Left kidney (tissue), 2 donors: ENCODE results near the gene YJEFN3. TPM values are rescaled to one million over a fixed set of nuclear protein-coding genes. Genes with fewer than 3 reads are reported as not detected.

Source experiments
- DNase-seq: peaks from one replicate; pipeline ENCODE4 v3.0.0-alpha.2; 2013
- polyA plus RNA-seq: library from polyadenylated mRNA; unstranded; fragments of 120-200 nt; gene quantifications from one replicate; pipeline ENCODE4 v1.2.1, GENCODE V29; 2013; ENCODE audit not compliant: insufficient read length

YJEFN3 gene
- polyA plus RNA-seq, 1 donor = 11.6 TPM

- no peak for DNase-seq
Measured at GRCh38 chr19:19552798-19553197, 24.1 kb downstream of the YJEFN3 start.

DNA sequence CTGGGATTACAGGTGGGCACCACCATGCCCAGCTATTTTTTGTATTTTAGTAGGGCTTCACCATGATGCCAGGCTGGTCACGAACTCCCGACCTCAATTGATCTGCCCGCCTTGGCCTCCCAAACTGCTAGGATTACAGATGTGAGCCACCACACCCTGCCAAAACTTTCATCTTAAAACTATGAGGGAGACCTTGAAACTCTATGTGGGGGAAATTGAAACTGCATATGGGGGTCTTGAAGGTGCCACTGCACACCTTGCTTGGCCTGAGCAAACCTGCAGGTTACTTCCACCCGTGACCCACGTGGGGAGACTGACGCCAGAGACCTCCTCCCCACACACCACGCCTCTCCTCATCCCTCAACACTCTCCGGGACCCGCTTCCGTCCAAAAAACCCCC is 25.0 kb downstream of the YJEFN3 start:
- no peak for DNase-seq

DNA sequence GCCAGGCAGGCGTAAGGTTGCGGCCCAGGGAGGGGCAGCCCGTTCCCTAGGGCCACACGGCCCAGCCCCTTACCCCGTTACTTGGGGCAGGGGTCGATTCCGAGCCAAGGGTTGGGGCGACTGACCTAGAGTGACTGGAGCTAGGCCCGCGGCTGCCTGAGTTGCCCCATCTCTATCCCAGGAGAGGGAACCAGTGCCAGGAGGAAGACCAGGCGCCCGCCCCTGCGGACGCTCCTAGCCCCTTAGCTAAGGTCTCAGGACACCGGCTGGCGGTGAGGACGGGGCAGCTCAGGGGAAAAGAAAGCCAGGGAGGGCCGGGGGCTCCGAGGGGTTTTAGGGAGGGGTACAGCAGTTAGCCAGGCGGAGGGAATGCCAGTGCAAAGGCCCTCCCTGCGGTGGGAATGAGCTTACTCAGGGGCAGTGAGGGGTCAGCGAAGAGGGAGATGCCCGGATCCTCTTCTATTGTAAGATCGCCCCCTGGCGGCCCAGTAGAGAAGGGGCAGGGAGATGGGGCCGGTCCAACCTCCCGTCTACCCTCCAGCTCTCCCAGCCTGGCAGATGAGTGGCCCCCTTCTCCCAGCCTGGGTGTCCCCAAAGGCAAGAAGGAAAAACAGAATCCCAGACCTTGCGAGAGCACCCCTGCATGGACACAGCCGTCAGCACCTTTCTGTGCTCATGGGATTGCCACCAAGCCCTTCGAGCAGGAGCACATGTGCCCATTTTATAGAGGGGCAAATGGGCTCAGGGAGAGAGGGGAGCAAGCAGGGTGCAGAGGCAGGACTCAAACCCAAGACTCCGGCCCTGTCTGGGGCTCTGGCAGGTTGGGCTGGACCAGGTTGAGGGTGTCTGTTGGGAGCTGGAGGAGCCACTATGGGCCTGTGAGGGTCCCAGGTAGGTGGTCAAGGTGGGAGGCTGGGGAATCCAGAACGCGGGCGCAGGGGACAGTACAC is 25.6 kb downstream of the YJEFN3 start:
- no peak for DNase-seq

- no peak for DNase-seq
Measured at GRCh38 chr19:19558055-19558454, 29.3 kb downstream of the YJEFN3 start.

- no peak for DNase-seq
Measured at GRCh38 chr19:19558636-19559035, 29.9 kb downstream of the YJEFN3 start.

DNA sequence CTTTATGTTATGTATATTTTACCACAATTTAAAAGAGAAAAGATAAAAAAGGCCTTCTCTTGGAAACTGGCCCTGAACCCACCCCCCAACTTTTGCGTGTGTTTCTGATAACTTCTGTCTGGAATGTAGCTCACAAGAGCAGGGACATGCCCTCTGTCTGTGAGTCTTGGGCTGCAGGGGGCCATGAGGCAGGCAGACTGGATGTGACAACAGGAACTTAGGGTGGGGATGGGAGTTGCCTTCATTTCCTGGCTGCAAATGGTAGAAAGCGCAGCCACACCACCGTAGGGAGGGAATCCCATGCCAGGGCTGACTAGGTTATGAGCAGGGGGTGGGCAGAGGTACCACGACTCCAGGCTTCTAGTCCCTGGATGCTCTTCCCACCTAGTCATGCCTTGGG is 31.2 kb downstream of the YJEFN3 start:
- DNase-seq = no peak

DNA sequence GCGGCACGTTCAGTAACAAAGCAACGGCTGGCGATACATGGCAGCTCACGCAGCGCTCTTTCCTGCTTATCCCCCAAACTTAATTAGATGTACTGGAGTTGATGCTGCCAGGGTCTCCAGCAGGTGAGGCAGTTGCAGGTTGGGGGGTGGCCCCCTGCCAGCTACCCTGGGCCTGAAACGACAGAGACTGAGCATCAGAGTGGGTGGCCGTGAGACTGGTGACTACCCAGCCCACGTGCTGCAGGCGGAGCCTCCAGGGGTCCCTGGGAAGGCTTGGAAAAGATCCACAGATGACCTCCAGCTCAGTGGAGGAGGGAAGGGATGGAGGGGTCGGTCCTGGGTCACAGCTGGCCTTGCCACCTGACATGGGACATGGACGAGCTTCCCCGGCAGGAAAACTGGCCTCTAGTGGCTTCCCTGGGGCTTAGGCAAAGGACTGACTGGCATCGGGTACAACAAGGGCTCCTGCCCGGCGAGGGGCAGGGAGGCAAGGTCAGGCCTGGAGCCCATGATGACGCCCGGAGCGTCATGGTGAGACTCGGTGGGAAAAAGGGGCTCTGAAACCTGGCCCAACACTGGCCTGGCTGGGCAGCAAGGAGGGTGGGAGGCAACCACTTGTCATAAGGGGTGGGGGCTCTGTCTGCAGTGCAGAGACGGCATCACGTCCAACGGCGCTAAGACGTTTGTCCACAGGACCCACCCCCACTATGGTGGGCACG is 33.4 kb downstream of the YJEFN3 start:
- DNase-seq = no peak

DNA sequence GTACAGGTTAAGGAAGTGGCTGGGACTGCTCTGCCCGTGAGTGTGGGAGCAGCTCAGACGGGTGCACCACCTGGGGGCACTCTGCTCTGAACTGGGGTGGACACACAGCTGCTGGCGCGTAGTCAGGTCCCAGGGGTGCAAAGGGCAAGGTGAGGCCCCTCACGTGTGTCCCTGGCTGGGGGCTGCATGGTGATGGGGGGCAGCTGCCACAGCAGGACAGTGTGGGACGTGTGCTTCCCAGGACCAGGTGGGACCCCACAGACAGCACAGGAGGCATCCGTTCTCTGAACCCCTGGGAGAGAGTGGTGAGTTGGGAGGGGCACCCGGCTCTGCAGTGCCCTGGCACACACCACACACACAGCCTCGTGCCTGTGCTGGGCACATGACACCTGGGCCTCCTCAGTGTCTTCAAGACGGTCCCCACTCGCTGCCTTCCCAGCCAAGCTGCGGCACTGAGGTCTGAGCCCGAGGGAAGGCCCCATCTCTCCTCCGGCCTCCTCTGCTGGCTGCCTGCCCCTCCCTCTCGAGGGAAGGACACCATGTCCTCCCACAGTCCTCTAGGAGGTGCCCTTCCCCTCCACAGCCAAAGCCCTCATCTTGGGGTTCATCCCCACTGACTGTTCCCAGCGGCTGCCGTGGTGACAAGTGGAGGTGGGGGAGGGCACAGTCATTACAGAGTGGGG is 34.1 kb downstream of the YJEFN3 start:
- DNase-seq = no peak

- DNase-seq = no peak
Measured at GRCh38 chr19:19563348-19563848, 34.7 kb downstream of the YJEFN3 start.

GRCh38 chr19:19566306-19566705 is 37.6 kb downstream of the YJEFN3 start:
- DNase-seq = no peak

- DNase-seq = no peak
Measured at GRCh38 chr19:19567391-19567790, 38.7 kb downstream of the YJEFN3 start.

- DNase-seq = no peak
Measured at GRCh38 chr19:19568802-19569756, 40.4 kb downstream of the YJEFN3 start.

DNA sequence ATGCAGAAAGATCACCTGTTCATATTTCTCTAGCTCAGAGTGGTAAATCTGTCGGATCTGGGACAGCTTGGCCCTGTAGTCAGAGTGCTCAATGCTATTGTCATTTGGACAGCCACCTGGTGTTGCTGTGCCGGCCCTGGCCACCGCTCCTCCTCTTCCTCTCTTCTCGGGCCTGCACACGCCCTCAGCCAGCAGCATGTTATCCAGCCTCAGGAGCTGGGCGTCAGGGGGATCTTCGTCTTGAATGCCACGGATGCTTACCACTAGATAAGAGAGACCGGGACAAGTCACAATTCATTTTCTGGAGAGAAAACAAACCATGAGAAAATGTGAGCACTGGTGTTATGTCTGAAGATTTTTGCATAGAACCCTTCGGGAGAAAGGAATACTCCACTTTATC is 41.9 kb downstream of the YJEFN3 start:
- no peak for DNase-seq

DNA sequence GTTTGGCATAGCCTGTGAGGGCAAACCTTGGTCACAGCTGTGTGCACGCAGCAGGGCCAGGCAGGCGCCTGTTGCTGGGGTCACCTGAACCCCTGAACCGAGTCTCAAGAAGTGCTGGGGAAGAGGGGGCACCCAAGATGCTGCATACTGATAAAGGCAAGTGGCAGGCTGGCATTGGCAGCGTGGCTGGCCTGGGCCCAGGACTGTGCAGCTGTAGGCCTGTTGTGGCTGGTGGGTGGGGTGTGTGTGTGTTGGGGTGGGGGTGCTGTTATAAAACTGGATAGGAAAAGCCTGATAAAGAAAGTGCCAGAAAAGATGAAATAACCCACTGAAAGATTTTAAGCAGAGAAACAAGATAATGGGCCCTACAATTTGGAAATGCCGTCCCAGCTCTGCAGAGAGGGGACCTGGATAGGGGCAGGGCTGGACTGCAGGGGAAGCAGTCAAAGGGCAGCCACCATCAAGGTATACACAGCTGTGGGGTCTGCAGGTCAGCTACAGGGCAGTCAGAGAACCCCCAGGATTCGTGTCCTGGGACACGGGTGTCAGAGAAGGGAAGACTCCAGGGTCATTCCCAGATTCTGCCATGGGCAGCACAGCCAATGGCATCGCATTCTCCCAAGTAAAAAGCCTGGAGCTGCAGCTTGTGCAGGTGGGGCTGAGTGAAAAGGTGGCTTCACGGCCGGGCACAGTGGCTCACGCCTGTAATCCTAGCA is 42.5 kb downstream of the YJEFN3 start:
- no peak for DNase-seq

GRCh38 chr19:19575411-19575810 is 46.7 kb downstream of the YJEFN3 start:
- DNase-seq = no peak

- no peak for DNase-seq
Measured at GRCh38 chr19:19578252-19578651, 49.5 kb downstream of the YJEFN3 start.

GRCh38 chr19:19579533-19580361 is 51.0 kb downstream of the YJEFN3 start:
- no peak for DNase-seq

DNA sequence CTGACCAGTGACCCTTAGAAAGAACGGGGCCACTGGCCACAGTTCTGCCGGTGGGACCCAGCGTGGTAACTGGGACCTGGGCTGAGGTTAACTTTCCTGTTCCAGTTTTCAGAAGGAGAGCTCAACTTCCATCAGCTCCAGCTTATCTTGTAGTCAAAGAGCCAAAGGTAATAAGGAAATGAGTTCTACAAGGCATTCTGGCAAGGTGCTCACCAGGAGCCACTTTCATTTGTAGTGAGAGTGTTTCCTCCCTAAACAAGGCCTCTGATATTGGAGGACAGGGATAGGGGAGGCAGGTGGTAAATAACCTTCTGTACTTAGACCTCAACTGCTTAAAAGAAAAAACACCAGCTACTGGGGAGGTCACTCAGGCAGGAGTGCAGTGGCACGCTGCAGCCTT is 51.7 kb downstream of the YJEFN3 start:
- DNase-seq = no peak

DNA sequence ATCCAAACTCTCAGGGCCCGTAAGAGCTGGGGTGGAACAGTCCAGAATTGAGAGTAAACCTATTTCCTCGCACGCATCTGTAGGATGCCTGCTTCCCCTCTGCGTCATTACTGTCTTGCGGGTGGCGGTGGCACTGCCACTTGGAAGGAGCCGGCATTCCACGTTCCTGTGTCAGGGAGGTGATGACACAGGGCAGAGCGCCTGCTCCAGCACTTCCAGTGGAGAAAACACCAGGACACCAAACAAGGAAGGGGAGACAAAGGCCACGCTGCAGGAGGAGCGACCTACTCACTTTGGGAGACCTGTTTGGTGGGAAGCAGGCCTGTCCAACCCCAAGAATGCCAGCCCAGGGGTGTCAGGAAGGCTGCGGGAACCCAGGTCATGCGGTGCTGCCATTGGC is 52.7 kb downstream of the YJEFN3 start:
- no peak for DNase-seq

DNA sequence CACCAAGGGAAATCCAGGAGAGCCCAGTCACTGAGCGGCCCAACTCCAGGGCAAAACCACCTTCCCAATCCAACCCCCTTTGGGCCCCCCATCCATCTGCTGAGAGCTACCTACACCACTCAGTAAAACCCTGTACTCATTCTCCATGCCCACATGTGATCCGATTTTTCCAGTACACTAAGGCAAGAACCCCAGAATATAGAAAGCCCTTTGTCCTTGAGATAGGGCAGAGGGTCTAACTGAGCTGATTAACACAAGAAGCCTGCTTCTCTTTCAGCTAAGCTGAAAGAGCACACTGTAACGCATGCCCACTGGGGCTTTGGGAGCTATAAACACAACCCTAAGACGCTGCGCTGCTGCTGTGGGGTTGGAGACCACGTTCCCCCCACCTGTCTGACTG is 53.8 kb downstream of the YJEFN3 start:
- DNase-seq = no peak
